Measurements from ENCODE around the gene CHST15. TPM values are rescaled to one million over a fixed set of nuclear protein-coding genes. Genes with fewer than 3 reads are reported as not detected.

The CHST15 gene
- total and polyA plus RNA-seq, 4 donors, result 5.4 to 45.3 (median 36.7) TPM

DNA sequence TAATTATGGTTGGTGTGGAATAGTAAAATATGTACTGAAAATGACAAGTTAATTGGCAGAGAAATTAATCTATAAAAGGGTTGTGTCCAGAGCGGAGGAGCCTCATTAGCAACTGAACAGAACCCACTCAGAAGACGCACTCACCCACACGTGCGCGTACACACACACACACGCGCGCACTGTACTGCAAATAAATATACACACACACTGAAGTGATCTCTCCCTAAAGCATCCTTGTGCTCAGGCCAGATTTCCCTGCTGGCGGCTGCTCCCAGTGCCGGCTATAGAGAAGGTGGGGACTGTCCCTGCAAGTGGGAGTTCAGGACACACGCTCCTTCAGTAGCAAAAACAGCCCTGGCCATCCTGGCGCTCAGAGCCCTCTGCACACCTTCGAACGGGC lies 85.2 kb downstream of the CHST15 start:
- 86 to 90% methylated on average over 14 of the region's 14 CpGs for WGBS, 2 donors
- no peaks in the 10 kb centered on the region for H3K27me3 ChIP-seq (ENCODE audit: control insufficient read depth in 3 of 3, insufficient read depth in 3 of 3, low read length in 2 of 3)
- H3K9ac ChIP-seq (ENCODE audit: insufficient read depth in 1 of 2, low read length in 2 of 2), result no peak overlapping the region
- peaks cover 0 to 4% (median 0%) of the 10 kb centered on the region in 5 donors for H3K4me1 ChIP-seq (ENCODE audit: control insufficient read depth in 5 of 5, insufficient read depth in 5 of 5, low read length in 5 of 5)
- H3K9me3 ChIP-seq (ENCODE audit: control insufficient read depth in 4 of 4, insufficient read depth in 3 of 4, low read length in 3 of 4), result no peaks in the 10 kb centered on the region
- ATAC-seq (ENCODE audit: insufficient read depth, low FRiP score) (no peak), DNase-seq (no peak)
- TF ChIP-seq, protein P1, sequence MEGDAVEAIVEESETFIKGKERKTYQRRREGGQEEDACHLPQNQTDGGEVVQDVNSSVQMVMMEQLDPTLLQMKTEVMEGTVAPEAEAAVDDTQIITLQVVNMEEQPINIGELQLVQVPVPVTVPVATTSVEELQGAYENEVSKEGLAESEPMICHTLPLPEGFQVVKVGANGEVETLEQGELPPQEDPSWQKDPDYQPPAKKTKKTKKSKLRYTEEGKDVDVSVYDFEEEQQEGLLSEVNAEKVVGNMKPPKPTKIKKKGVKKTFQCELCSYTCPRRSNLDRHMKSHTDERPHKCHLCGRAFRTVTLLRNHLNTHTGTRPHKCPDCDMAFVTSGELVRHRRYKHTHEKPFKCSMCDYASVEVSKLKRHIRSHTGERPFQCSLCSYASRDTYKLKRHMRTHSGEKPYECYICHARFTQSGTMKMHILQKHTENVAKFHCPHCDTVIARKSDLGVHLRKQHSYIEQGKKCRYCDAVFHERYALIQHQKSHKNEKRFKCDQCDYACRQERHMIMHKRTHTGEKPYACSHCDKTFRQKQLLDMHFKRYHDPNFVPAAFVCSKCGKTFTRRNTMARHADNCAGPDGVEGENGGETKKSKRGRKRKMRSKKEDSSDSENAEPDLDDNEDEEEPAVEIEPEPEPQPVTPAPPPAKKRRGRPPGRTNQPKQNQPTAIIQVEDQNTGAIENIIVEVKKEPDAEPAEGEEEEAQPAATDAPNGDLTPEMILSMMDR (IDR thresholded peaks at IDR 0.05; ENCODE audit: control extremely low read depth, extremely low read depth), result no peak
- no peak overlapping the region for H3K27ac ChIP-seq (ENCODE audit: low read depth in 1 of 2, low read length in 1 of 2)
- no peak overlapping the region for H3K4me3 ChIP-seq
- H3K36me3 ChIP-seq (ENCODE audit: control insufficient read depth in 4 of 4, insufficient read depth in 4 of 4, low read length in 4 of 4), result peaks cover 0 to 38% (median 0%) of the 10 kb centered on the region in 4 donors

DNA sequence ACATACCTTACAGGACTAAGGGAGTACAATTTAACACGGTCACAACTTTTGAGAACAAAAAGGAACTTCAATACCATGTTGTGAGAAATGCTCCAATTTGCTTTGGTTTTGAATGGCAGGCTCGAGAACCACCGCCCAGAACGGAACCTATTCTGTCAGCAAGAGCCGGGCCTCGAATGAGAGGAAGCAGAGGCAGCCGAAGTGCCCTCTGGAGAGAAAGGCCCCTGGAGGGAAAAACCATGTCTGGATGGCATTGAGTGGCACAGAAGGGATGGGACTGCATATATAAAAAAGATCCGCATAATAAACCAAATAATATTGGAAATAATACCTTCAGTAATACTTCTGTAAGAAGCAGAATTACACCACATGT lies 85.6 kb downstream of the CHST15 start:
- 94 to 95% methylated on average over 8 of the region's 8 CpGs for WGBS, 2 donors
- Histone ChIP-seq H3K4me1 (ENCODE audit: control insufficient read depth in 5 of 5, insufficient read depth in 5 of 5, low read length in 5 of 5) (peaks cover 0 to 4% (median 0%) of the 10 kb centered on the region in 5 donors), H3K9me3 (ENCODE audit: control insufficient read depth in 4 of 4, insufficient read depth in 3 of 4, low read length in 3 of 4) (no peaks in the 10 kb centered on the region), H3K27ac (ENCODE audit: low read depth in 1 of 2, low read length in 1 of 2) (no peak overlapping the region), H3K9ac (ENCODE audit: insufficient read depth in 1 of 2, low read length in 2 of 2) (no peak overlapping the region), H3K36me3 (ENCODE audit: control insufficient read depth in 4 of 4, insufficient read depth in 4 of 4, low read length in 4 of 4) (peaks cover 0 to 36% (median 0%) of the 10 kb centered on the region in 4 donors), H3K27me3 (ENCODE audit: control insufficient read depth in 3 of 3, insufficient read depth in 3 of 3, low read length in 2 of 3) (no peaks in the 10 kb centered on the region), H3K4me3 (no peak overlapping the region)
- TF ChIP-seq, protein P1 (IDR thresholded peaks at IDR 0.05; ENCODE audit: control extremely low read depth, extremely low read depth), result no peak
- DNase-seq, result no peak
- ATAC-seq (ENCODE audit: insufficient read depth, low FRiP score), result no peak

DNA sequence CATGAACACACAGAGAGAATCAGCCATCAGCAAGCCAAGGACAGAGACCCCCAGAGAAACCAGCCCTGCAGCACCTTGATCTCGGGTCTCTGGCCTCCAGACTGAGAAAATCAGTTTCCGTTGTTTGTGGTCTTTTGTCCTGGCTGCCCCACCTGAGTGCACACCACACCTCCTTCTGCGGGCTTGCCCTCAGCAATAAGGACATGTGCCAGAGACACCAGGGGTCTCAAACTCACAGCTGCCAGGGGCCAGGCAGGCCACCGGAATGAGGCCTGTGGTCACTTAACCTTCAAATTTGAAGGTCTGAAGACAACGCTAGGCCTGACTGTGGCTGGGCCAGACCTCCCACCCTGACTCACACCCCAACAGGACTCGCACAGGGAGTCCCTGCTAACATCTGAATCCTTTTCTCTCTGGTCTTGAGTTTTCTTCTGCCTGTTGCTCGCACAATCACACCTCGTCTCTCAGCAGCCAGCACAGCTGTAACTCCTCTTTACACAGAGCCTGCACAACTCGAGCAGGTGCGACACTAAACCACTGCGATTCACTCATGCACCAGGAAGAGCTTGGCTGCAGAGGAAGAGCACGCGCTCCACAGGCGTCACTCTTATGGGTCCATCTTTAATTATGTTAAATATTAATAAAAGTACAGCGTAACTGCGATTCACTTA lies 86.2 kb downstream of the CHST15 start:
- Histone ChIP-seq H3K27ac (ENCODE audit: low read depth in 1 of 2, low read length in 1 of 2) (no peak overlapping the region), H3K9ac (ENCODE audit: insufficient read depth in 1 of 2, low read length in 2 of 2) (no peak overlapping the region), H3K9me3 (ENCODE audit: control insufficient read depth in 4 of 4, insufficient read depth in 3 of 4, low read length in 3 of 4) (no peaks in the 10 kb centered on the region), H3K36me3 (ENCODE audit: control insufficient read depth in 4 of 4, insufficient read depth in 4 of 4, low read length in 4 of 4) (peaks cover 0 to 36% (median 0%) of the 10 kb centered on the region in 4 donors), H3K27me3 (ENCODE audit: control insufficient read depth in 3 of 3, insufficient read depth in 3 of 3, low read length in 2 of 3) (no peaks in the 10 kb centered on the region), H3K4me1 (ENCODE audit: control insufficient read depth in 5 of 5, insufficient read depth in 5 of 5, low read length in 5 of 5) (peaks cover 0 to 4% (median 0%) of the 10 kb centered on the region in 5 donors), H3K4me3 (no peak overlapping the region)
- no peak for ATAC-seq (ENCODE audit: insufficient read depth, low FRiP score)
- no peak for DNase-seq
- WGBS, 2 donors, result 93 to 96% methylated on average over 16 of the region's 16 CpGs
- TF ChIP-seq, protein P1 (IDR thresholded peaks at IDR 0.05; ENCODE audit: control extremely low read depth, extremely low read depth), result no peak
